Activated CD4-positive, alpha-beta memory T cell treated with anti-CD3 and anti-CD28 coated beads for 36 hours (primary cell): ENCODE measurements around the gene PTPRR. TPM values are rescaled to one million over a fixed set of nuclear protein-coding genes. Genes with fewer than 3 reads are reported as not detected.

Experiments used
- CTCF ChIA-PET: fragments of 350-600 bp; sonication (Branson Sonifier 250); formaldehyde crosslinking; loops from one replicate; lab custom pipeline; 2021; ENCODE audit warnings: antibody characterized with exemption, inconsistent platforms; lab: Charles Lee
- POLR2A ChIA-PET: fragments of 350-600 bp; sonication (Branson Sonifier 250); formaldehyde crosslinking; loops from one replicate; lab custom pipeline; 2021; ENCODE audit warnings: antibody characterized with exemption; lab: Charles Lee
- DNase-seq: peaks from one replicate; pipeline ENCODE4 v3.0.0-alpha.2; 2020
- H3K27ac Mint-ChIP-seq: one replicate; pipeline ENCODE4 v1.8.0; 2021; ENCODE audit warnings: mixed read lengths
- H3K27me3 Mint-ChIP-seq: one replicate; pipeline ENCODE4 v1.8.0; 2021; ENCODE audit warnings: mixed read lengths
- H3K36me3 Mint-ChIP-seq: one replicate; pipeline ENCODE4 v1.8.0; 2021; ENCODE audit warnings: mixed read lengths
- H3K4me1 Mint-ChIP-seq: one replicate; pipeline ENCODE4 v1.8.0; 2021; ENCODE audit warnings: low read depth, mixed read lengths
- H3K4me3 Mint-ChIP-seq: one replicate; pipeline ENCODE4 v1.8.0; 2021; ENCODE audit warnings: mild to moderate bottlenecking, mixed read lengths
- H3K9me3 Mint-ChIP-seq: one replicate; pipeline ENCODE4 v1.8.0; 2021; ENCODE audit warnings: mixed read lengths
- intact Hi-C: fragments of 100-400 bp; cut with micrococcal nuclease; formaldehyde crosslinking; loops from one replicate; pipeline ENCODE4 v1.15.1; 2023
- total RNA-seq, 2 experiments: library from RNA; stranded (reverse); gene quantifications; one replicate each; pipeline ENCODE4 v1.2.3, GENCODE V29; 2021

The PTPRR gene
- total RNA-seq, 2 experiments from 2014 or later: not detected

GRCh38 chr12:70609739-70610491, 310.6 kb downstream of the PTPRR start:
- Mint-ChIP-seq H3K9me3 (no peaks in the 10 kb centered on the region), H3K4me3 (no peak overlapping the region), H3K36me3 (no peaks in the 10 kb centered on the region), H3K27me3 (peaks cover 37% of the 10 kb centered on the region), H3K27ac (no peak overlapping the region), H3K4me1 (peaks cover 6% of the 10 kb centered on the region)
- ChIA-PET POLR2A (no interaction called here), CTCF (no interaction called here)
- intact Hi-C loops: no loop called here
- no peak for DNase-seq

- no peak for DNase-seq
- ChIA-PET POLR2A (no interaction called here), CTCF (no interaction called here)
- peaks cover 6% of the 10 kb centered on the region for H3K4me1 Mint-ChIP-seq
- intact Hi-C loops: no loop called here
- no peaks in the 10 kb centered on the region for H3K36me3 Mint-ChIP-seq
- H3K4me3 Mint-ChIP-seq: no peak overlapping the region
- H3K9me3 Mint-ChIP-seq: no peaks in the 10 kb centered on the region
- no peak overlapping the region for H3K27ac Mint-ChIP-seq
- H3K27me3 Mint-ChIP-seq: peaks cover 38% of the 10 kb centered on the region
Observed at GRCh38 chr12:70609203-70609602, 311.3 kb downstream of the PTPRR start.

- H3K36me3 Mint-ChIP-seq: no peaks in the 10 kb centered on the region
- intact Hi-C loops: no loop called here
- CTCF ChIA-PET: no interaction called here
- H3K27me3 Mint-ChIP-seq: peaks cover 38% of the 10 kb centered on the region
- H3K9me3 Mint-ChIP-seq: no peaks in the 10 kb centered on the region
- no peak for DNase-seq
- peaks cover 6% of the 10 kb centered on the region for H3K4me1 Mint-ChIP-seq
- H3K27ac Mint-ChIP-seq: no peak overlapping the region
- H3K4me3 Mint-ChIP-seq: no peak overlapping the region
- POLR2A ChIA-PET: no interaction called here
Observed at GRCh38 chr12:70608184-70608583, 312.4 kb downstream of the PTPRR start.

- intact Hi-C loops: no loop called here
- H3K27me3 Mint-ChIP-seq: peaks cover 38% of the 10 kb centered on the region
- H3K4me3 Mint-ChIP-seq: no peak overlapping the region
Observed at GRCh38 chr12:70607107-70607506, 313.4 kb downstream of the PTPRR start.

GRCh38 chr12:70605976-70606375, 314.6 kb downstream of the PTPRR start:
- H3K27ac Mint-ChIP-seq: no peak overlapping the region
- H3K27me3 Mint-ChIP-seq: peaks cover 34% of the 10 kb centered on the region
- no peaks in the 10 kb centered on the region for H3K36me3 Mint-ChIP-seq
- intact Hi-C loops: no loop called here
- DNase-seq: no peak
- peaks cover 6% of the 10 kb centered on the region for H3K4me1 Mint-ChIP-seq
- POLR2A ChIA-PET: no interaction called here
- CTCF ChIA-PET: no interaction called here
- H3K9me3 Mint-ChIP-seq: no peaks in the 10 kb centered on the region
- H3K4me3 Mint-ChIP-seq: no peak overlapping the region

More at GRCh38 chr12:70607107-70607506, 313.4 kb downstream of the PTPRR start:
- POLR2A ChIA-PET: no interaction called here
- H3K36me3 Mint-ChIP-seq: no peaks in the 10 kb centered on the region
- H3K27ac Mint-ChIP-seq: no peak overlapping the region
- no peak for DNase-seq
- CTCF ChIA-PET: no interaction called here
- H3K4me1 Mint-ChIP-seq: peaks cover 6% of the 10 kb centered on the region
- no peaks in the 10 kb centered on the region for H3K9me3 Mint-ChIP-seq

GRCh38 chr12:70604662-70605061, 315.9 kb downstream of the PTPRR start:
- DNase-seq: no peak
- intact Hi-C loops: no loop called here
- ChIA-PET CTCF (no interaction called here), POLR2A (no interaction called here)
- H3K27ac Mint-ChIP-seq: no peak overlapping the region
- H3K9me3 Mint-ChIP-seq: no peaks in the 10 kb centered on the region
- peaks cover 2% of the 10 kb centered on the region for H3K4me1 Mint-ChIP-seq
- H3K27me3 Mint-ChIP-seq: peaks cover 30% of the 10 kb centered on the region
- H3K36me3 Mint-ChIP-seq: no peaks in the 10 kb centered on the region
- no peak overlapping the region for H3K4me3 Mint-ChIP-seq

GRCh38 chr12:70603044-70603443, 317.5 kb downstream of the PTPRR start:
- ChIA-PET CTCF (no interaction called here), POLR2A (no interaction called here)
- Mint-ChIP-seq H3K4me3 (no peak overlapping the region), H3K27ac (no peak overlapping the region), H3K27me3 (peaks cover 15% of the 10 kb centered on the region), H3K9me3 (no peaks in the 10 kb centered on the region), H3K36me3 (no peaks in the 10 kb centered on the region), H3K4me1 (no peaks in the 10 kb centered on the region)
- intact Hi-C loops: no loop called here
- DNase-seq: no peak

- ChIA-PET POLR2A (no interaction called here), CTCF (no interaction called here)
- no peaks in the 10 kb centered on the region for H3K36me3 Mint-ChIP-seq
- H3K4me1 Mint-ChIP-seq: no peaks in the 10 kb centered on the region
- no peak overlapping the region for H3K27ac Mint-ChIP-seq
- H3K4me3 Mint-ChIP-seq: no peak overlapping the region
- intact Hi-C loops: no loop called here
- no peak for DNase-seq
- no peaks in the 10 kb centered on the region for H3K9me3 Mint-ChIP-seq
- peaks cover 7% of the 10 kb centered on the region for H3K27me3 Mint-ChIP-seq
Observed at GRCh38 chr12:70598467-70599193, 321.9 kb downstream of the PTPRR start.

GRCh38 chr12:70592664-70593063, 327.9 kb downstream of the PTPRR start:
- DNase-seq: no peak
- ChIA-PET POLR2A (no interaction called here), CTCF (no interaction called here)
- Mint-ChIP-seq H3K27ac (no peak overlapping the region), H3K4me1 (no peaks in the 10 kb centered on the region), H3K9me3 (no peaks in the 10 kb centered on the region), H3K36me3 (no peaks in the 10 kb centered on the region), H3K27me3 (peaks cover 9% of the 10 kb centered on the region), H3K4me3 (no peak overlapping the region)
- intact Hi-C loops: loop anchor here (5.0 kb wide), 1 partner anchor 1155 kb away; no protein-coding TSS in a partner anchor

GRCh38 chr12:70590549-70591226, 329.9 kb downstream of the PTPRR start:
- no peaks in the 10 kb centered on the region for H3K4me1 Mint-ChIP-seq
- DNase-seq: no peak
- intact Hi-C loops: loop anchor here (1.0 to 5.0 kb wide), 3 partner anchors 129 to 1157 kb away; no protein-coding TSS in a partner anchor
- no peaks in the 10 kb centered on the region for H3K36me3 Mint-ChIP-seq
- H3K27ac Mint-ChIP-seq: no peak overlapping the region
- H3K4me3 Mint-ChIP-seq: no peak overlapping the region
- CTCF ChIA-PET: interaction anchor here (0.6 to 1.2 kb wide), 8 partner anchors 14 to 689 kb away, joined by 3 to 4 read pairs (median 3); no protein-coding TSS in a partner anchor
- POLR2A ChIA-PET: no interaction called here
- H3K9me3 Mint-ChIP-seq: no peaks in the 10 kb centered on the region
- peaks cover 11% of the 10 kb centered on the region for H3K27me3 Mint-ChIP-seq

- H3K9me3 Mint-ChIP-seq: peaks cover 3% of the 10 kb centered on the region
- no peak overlapping the region for H3K27ac Mint-ChIP-seq
- POLR2A ChIA-PET: no interaction called here
- peaks cover 12% of the 10 kb centered on the region for H3K27me3 Mint-ChIP-seq
- intact Hi-C loops: loop anchor here (1.0 to 5.0 kb wide), 3 partner anchors 129 to 1157 kb away; no protein-coding TSS in a partner anchor
- H3K4me1 Mint-ChIP-seq: no peaks in the 10 kb centered on the region
- CTCF ChIA-PET: interaction anchor here (0.6 to 1.2 kb wide), 7 partner anchors 13 to 689 kb away, joined by 3 to 4 read pairs (median 3); no protein-coding TSS in a partner anchor
- DNase-seq: peak; percentile 63
- H3K36me3 Mint-ChIP-seq: no peaks in the 10 kb centered on the region
- H3K4me3 Mint-ChIP-seq: no peak overlapping the region
Observed at GRCh38 chr12:70590051-70590450, 330.5 kb downstream of the PTPRR start.
